ENCODE measurements around the gene NDFIP1. TPM values are rescaled to one million over a fixed set of nuclear protein-coding genes. Genes with fewer than 3 reads are reported as not detected.

NDFIP1 gene
- total RNA-seq, 3 donors from 2014 or later = 115 to 135 (median 117) TPM

DNA sequence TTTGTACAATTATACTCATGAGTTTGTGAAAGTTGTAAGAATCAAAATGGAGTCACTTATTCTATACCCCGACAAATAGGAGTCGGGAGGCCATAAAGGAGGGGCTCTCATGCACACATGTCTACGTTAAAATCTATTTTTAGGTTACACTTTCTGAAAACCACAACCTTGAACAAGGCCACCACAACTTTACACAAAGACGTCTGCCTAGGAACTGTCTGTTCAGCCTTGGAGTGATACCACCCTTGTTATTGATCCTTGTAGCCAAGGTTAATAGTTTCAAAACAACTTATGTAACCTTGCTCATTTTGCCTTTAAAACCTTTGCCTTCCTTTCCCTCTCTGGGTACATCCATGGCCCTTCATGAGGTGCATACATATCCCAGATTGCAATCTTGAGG lies 4.1 kb upstream of the NDFIP1 start:
- intact Hi-C loops (cut with DNase I; ENCODE audit: low total_unique reads) = no loop called here
- Histone ChIP-seq H3K27ac (no peak overlapping the region), H3K36me3 (no peaks in the 10 kb centered on the region), H3K4me3 (no peak overlapping the region), H3K9me3 (no peaks in the 10 kb centered on the region), H3K4me1 (no peaks in the 10 kb centered on the region), H3K27me3 (no peaks in the 10 kb centered on the region)
- DNase-seq (ENCODE audit: low spot score in 2 of 2) = no peak
- TF ChIP-seq POLR2AphosphoS5 (IDR thresholded peaks at IDR 0.05) = no peak
- TF ChIP-seq, protein P1, sequence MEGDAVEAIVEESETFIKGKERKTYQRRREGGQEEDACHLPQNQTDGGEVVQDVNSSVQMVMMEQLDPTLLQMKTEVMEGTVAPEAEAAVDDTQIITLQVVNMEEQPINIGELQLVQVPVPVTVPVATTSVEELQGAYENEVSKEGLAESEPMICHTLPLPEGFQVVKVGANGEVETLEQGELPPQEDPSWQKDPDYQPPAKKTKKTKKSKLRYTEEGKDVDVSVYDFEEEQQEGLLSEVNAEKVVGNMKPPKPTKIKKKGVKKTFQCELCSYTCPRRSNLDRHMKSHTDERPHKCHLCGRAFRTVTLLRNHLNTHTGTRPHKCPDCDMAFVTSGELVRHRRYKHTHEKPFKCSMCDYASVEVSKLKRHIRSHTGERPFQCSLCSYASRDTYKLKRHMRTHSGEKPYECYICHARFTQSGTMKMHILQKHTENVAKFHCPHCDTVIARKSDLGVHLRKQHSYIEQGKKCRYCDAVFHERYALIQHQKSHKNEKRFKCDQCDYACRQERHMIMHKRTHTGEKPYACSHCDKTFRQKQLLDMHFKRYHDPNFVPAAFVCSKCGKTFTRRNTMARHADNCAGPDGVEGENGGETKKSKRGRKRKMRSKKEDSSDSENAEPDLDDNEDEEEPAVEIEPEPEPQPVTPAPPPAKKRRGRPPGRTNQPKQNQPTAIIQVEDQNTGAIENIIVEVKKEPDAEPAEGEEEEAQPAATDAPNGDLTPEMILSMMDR (IDR thresholded peaks at IDR 0.05) = no peak
- TF ChIP-seq POLR2A (IDR thresholded peaks at IDR 0.05) = no peak

DNA sequence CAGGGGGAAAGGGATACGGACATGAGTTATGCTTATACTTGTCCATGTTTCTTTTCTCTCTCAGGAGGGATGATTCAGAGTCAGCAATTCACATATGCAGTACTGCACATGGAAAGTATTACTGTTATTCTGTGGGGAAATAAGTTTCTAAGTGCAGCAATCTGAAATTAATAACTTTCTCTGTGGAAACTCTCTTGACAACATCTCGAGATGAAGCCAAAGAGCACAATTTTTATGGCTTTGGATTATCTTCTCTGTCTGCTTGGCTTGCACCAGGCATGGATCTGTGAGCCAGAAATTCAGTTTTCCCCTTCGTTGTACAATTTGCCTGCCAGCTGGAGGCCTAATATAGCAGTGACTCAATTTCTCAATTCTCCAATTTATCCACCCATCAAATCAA lies 2.5 kb upstream of the NDFIP1 start:
- Histone ChIP-seq H3K27ac (peak overlapping the region; percentile 54 to 71), H3K4me3 (no peak overlapping the region), H3K4me1 (peaks cover 3 to 6% of the 10 kb centered on the region in 2 donors), H3K36me3 (no peaks in the 10 kb centered on the region), H3K9me3 (no peaks in the 10 kb centered on the region), H3K27me3 (no peaks in the 10 kb centered on the region)
- DNase-seq (ENCODE audit: low spot score in 2 of 2) = no peak
- TF ChIP-seq, protein P1 (IDR thresholded peaks at IDR 0.05) = no peak
- peak in 1 of 3 donors; percentile 61 for TF ChIP-seq POLR2AphosphoS5 (IDR thresholded peaks at IDR 0.05)
- intact Hi-C loops (cut with DNase I; ENCODE audit: low total_unique reads) = no loop called here

DNA sequence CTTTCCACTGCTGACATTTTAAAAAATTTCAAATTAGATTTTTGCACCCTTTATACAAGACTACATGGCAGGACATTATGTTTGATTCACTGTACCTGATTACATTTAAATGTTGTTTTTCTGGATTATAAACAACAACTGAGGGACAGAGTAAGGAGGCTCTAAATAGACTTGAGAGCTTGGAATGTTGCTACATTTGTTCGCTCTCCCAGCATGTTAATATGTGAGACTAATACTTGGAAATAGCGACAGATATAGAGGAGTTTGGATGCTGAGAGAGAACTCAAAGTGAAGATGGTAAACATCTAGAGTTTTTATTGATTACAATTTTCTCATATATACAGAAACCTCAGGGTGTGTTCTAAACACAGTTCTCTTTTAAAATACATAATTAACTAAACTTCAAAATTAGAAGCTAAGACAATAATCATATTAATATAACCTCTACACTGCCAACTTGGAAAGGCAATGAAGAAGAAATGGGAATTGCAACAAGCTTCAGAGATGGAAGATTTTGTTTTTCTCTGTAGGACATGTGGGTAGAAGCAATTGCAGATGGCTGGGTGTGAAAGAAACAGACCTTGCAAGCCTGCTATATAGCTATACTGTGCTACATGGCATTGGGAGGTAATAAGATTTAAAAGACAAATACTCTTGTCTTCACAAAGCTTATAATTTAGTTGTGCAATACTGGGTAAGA lies 1.4 kb upstream of the NDFIP1 start:
- no peak overlapping the region for H3K4me3 ChIP-seq
- H3K27ac ChIP-seq = peak overlapping the region in 1 of 2 donors; percentile 100
- intact Hi-C loops (cut with DNase I; ENCODE audit: low total_unique reads) = no loop called here
- DNase-seq (ENCODE audit: low spot score in 2 of 2) = no peak
- H3K27me3 ChIP-seq = no peaks in the 10 kb centered on the region
- H3K4me1 ChIP-seq = peaks cover 3 to 6% of the 10 kb centered on the region in 2 donors
- H3K36me3 ChIP-seq = no peaks in the 10 kb centered on the region
- H3K9me3 ChIP-seq = no peaks in the 10 kb centered on the region
- TF ChIP-seq POLR2A (IDR thresholded peaks at IDR 0.05) (no peak), POLR2AphosphoS5 (IDR thresholded peaks at IDR 0.05) (no peak)
- TF ChIP-seq, protein P1 (IDR thresholded peaks at IDR 0.05) = no peak

DNA sequence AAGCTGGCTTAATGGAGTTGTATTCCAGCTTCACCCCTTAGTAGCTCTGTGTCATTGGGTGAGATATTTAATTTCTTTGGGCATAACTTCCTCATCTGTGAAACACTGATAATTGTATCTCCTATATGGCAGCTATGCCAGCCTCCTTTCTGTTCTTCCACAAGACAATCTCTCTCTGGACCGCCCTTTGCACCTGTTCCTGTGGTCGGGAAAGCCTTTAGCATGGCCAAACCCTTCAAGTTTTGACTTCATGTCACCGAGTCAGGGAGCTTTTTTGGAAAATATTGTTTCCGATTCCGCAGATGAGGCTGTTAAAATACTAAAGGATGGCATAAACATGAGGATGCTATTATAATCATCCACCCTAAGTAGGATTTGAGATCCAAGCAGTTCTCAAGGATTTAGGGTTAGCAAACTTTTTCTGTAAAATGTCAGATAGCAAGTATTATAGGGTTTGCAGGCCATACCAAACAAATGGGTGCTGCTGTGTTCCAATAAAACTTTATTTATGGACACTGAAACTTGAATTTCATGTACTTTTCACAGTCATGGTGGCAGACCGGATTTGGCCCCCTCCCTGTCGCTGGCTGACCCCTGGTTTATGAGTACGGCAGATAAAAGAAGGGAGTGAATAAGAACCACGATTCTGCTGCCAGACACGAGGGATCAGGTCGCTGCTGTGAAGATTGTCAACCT lies 695 bp upstream of the NDFIP1 start:
- Histone ChIP-seq H3K4me1 (peaks cover 3 to 6% of the 10 kb centered on the region in 2 donors), H3K27me3 (no peaks in the 10 kb centered on the region), H3K4me3 (peak overlapping the region; percentile 58 to 99 (median 83)), H3K27ac (peak overlapping the region; percentile 98 to 100), H3K9me3 (no peaks in the 10 kb centered on the region), H3K36me3 (no peaks in the 10 kb centered on the region)
- intact Hi-C loops (cut with DNase I; ENCODE audit: low total_unique reads) = no loop called here
- no peak for DNase-seq (ENCODE audit: low spot score in 2 of 2)
- TF ChIP-seq POLR2AphosphoS5 (IDR thresholded peaks at IDR 0.05) (no peak), POLR2A (IDR thresholded peaks at IDR 0.05) (no peak)
- TF ChIP-seq, protein P1 (IDR thresholded peaks at IDR 0.05) = no peak

Data from breast epithelium (tissue), 4 donors.